ENCODE results near the gene FOXP1. TPM values are rescaled to one million over a fixed set of nuclear protein-coding genes. Genes with fewer than 3 reads are reported as not detected.

FOXP1 gene
- total RNA-seq, 1 donor = 195 TPM

- peak; percentile 52 for DNase-seq (ENCODE audit: insufficient read length, low spot score, missing footprints)
- TF ChIP-seq, protein P1, sequence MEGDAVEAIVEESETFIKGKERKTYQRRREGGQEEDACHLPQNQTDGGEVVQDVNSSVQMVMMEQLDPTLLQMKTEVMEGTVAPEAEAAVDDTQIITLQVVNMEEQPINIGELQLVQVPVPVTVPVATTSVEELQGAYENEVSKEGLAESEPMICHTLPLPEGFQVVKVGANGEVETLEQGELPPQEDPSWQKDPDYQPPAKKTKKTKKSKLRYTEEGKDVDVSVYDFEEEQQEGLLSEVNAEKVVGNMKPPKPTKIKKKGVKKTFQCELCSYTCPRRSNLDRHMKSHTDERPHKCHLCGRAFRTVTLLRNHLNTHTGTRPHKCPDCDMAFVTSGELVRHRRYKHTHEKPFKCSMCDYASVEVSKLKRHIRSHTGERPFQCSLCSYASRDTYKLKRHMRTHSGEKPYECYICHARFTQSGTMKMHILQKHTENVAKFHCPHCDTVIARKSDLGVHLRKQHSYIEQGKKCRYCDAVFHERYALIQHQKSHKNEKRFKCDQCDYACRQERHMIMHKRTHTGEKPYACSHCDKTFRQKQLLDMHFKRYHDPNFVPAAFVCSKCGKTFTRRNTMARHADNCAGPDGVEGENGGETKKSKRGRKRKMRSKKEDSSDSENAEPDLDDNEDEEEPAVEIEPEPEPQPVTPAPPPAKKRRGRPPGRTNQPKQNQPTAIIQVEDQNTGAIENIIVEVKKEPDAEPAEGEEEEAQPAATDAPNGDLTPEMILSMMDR (IDR thresholded peaks at IDR 0.05; ENCODE audit: extremely low read depth, low read depth, low read length) = no peak
- no peaks in the 10 kb centered on the region for H3K27me3 ChIP-seq (ENCODE audit: insufficient read depth, low read length)
- peak overlapping the region; percentile 30 for H3K27ac ChIP-seq (ENCODE audit: low read depth, low read length)
- H3K4me2 ChIP-seq (ENCODE audit: insufficient read depth, low read length) = no peak overlapping the region
- no peak overlapping the region for H3K4me3 ChIP-seq (ENCODE audit: insufficient read depth, low read length)
- peaks cover 10% of the 10 kb centered on the region for H4K20me1 ChIP-seq (ENCODE audit: insufficient read depth, low read length)
- no peak overlapping the region for H2AFZ ChIP-seq (ENCODE audit: low read length)
- H3K4me1 ChIP-seq (ENCODE audit: insufficient read depth, low read length) = no peaks in the 10 kb centered on the region
- peaks cover 81% of the 10 kb centered on the region for H3K79me2 ChIP-seq (ENCODE audit: insufficient read depth, low read length)
- no peaks in the 10 kb centered on the region for H3K9me3 ChIP-seq (ENCODE audit: low read depth, low read length)
- no peaks in the 10 kb centered on the region for H3K36me3 ChIP-seq (ENCODE audit: insufficient read depth, low read length)
Measured at GRCh38 chr3:71468311-71469137, 115.0 kb downstream of the FOXP1 start.

- H4K20me1 ChIP-seq (ENCODE audit: insufficient read depth, low read length) = peaks cover 20% of the 10 kb centered on the region
- no peak overlapping the region for H2AFZ ChIP-seq (ENCODE audit: low read length)
- no peak overlapping the region for H3K4me2 ChIP-seq (ENCODE audit: insufficient read depth, low read length)
- H3K27ac ChIP-seq (ENCODE audit: low read depth, low read length) = no peak overlapping the region
- DNase-seq (ENCODE audit: insufficient read length, low spot score, missing footprints) = no peak
- TF ChIP-seq, protein P1 (IDR thresholded peaks at IDR 0.05; ENCODE audit: extremely low read depth, low read depth, low read length) = no peak
- H3K4me1 ChIP-seq (ENCODE audit: insufficient read depth, low read length) = no peaks in the 10 kb centered on the region
- H3K4me3 ChIP-seq (ENCODE audit: insufficient read depth, low read length) = no peak overlapping the region
- H3K27me3 ChIP-seq (ENCODE audit: insufficient read depth, low read length) = no peaks in the 10 kb centered on the region
- peaks cover 79% of the 10 kb centered on the region for H3K79me2 ChIP-seq (ENCODE audit: insufficient read depth, low read length)
- H3K36me3 ChIP-seq (ENCODE audit: insufficient read depth, low read length) = no peaks in the 10 kb centered on the region
- no peaks in the 10 kb centered on the region for H3K9me3 ChIP-seq (ENCODE audit: low read depth, low read length)
Measured at GRCh38 chr3:71466483-71466882, 117.0 kb downstream of the FOXP1 start.

DNA sequence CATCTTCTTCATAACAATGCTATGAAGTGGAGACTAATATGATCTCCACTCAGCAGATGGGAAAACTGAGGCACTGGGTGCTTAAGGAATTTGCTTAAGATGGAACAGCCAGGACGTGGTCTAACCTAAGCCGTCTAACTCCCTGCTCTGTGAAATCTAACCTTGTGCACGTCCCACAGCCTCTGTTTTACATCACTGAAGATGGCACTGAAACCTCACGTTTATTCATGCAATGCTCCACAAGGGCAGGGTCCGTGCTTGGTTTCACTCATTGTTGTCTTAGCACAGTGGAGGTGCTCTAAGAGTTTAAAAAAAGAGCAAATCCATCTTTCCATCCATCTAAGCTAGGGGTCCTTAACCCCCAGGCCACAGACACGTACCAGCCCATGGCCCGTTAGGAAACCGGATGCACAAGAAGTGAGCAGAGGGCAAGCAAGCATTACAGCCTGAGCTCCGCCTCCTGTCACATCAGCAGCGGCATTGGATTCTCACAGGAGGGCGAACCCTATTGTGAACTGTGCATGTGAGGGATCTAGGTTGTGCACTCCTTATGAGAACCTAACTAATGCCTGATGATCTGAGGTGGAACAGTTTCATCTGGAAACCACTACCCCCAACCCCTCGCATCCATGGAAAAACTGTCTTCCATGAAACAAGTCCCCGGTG, 118.0 kb downstream of the FOXP1 start:
- Histone ChIP-seq H3K4me3 (ENCODE audit: insufficient read depth, low read length) (no peak overlapping the region), H3K79me2 (ENCODE audit: insufficient read depth, low read length) (peaks cover 80% of the 10 kb centered on the region), H3K36me3 (ENCODE audit: insufficient read depth, low read length) (no peaks in the 10 kb centered on the region), H3K27ac (ENCODE audit: low read depth, low read length) (no peak overlapping the region), H3K4me2 (ENCODE audit: insufficient read depth, low read length) (no peak overlapping the region), H2AFZ (ENCODE audit: low read length) (no peak overlapping the region), H3K27me3 (ENCODE audit: insufficient read depth, low read length) (no peaks in the 10 kb centered on the region), H3K4me1 (ENCODE audit: insufficient read depth, low read length) (no peaks in the 10 kb centered on the region), H3K9me3 (ENCODE audit: low read depth, low read length) (no peaks in the 10 kb centered on the region), H4K20me1 (ENCODE audit: insufficient read depth, low read length) (peaks cover 20% of the 10 kb centered on the region)
- no peak for DNase-seq (ENCODE audit: insufficient read length, low spot score, missing footprints)
- TF ChIP-seq, protein P1 (IDR thresholded peaks at IDR 0.05; ENCODE audit: extremely low read depth, low read depth, low read length) = no peak

- no peaks in the 10 kb centered on the region for H3K4me1 ChIP-seq (ENCODE audit: insufficient read depth, low read length)
- no peaks in the 10 kb centered on the region for H3K27me3 ChIP-seq (ENCODE audit: insufficient read depth, low read length)
- H3K79me2 ChIP-seq (ENCODE audit: insufficient read depth, low read length) = peaks cover 75% of the 10 kb centered on the region
- H2AFZ ChIP-seq (ENCODE audit: low read length) = no peak overlapping the region
- no peaks in the 10 kb centered on the region for H3K9me3 ChIP-seq (ENCODE audit: low read depth, low read length)
- no peak overlapping the region for H3K4me2 ChIP-seq (ENCODE audit: insufficient read depth, low read length)
- H3K4me3 ChIP-seq (ENCODE audit: insufficient read depth, low read length) = no peak overlapping the region
- peaks cover 20% of the 10 kb centered on the region for H4K20me1 ChIP-seq (ENCODE audit: insufficient read depth, low read length)
- no peak overlapping the region for H3K27ac ChIP-seq (ENCODE audit: low read depth, low read length)
- DNase-seq (ENCODE audit: insufficient read length, low spot score, missing footprints) = no peak
- H3K36me3 ChIP-seq (ENCODE audit: insufficient read depth, low read length) = no peaks in the 10 kb centered on the region
- TF ChIP-seq, protein P1 (IDR thresholded peaks at IDR 0.05; ENCODE audit: extremely low read depth, low read depth, low read length) = no peak
Measured at GRCh38 chr3:71464613-71465012, 118.9 kb downstream of the FOXP1 start.
